Brain microvascular endothelial cell (primary cell): ENCODE results near the gene MYOZ3.
A peak's percentile ranks its signal among the peaks of the same experiment; 100 is the strongest.

Source experiments
- DNase-seq: peaks from one replicate; pipeline ENCODE4 v3.0.0-alpha.2; 2020
- H3K27ac ChIP-seq: fragments of 250-450 bp; sonication (Bioruptor Pico); 2 replicates; pipeline ENCODE4 v1.5.1; 2020; ENCODE audit warnings: mild to moderate bottlenecking, moderate library complexity
- H3K27me3 ChIP-seq: fragments of 250-450 bp; sonication (Bioruptor Pico); replicated peaks from 2 replicates; pipeline ENCODE4 v1.5.1; 2020; ENCODE audit warnings: mild to moderate bottlenecking
- H3K36me3 ChIP-seq: fragments of 250-450 bp; sonication (Bioruptor Pico); replicated peaks from 2 replicates; pipeline ENCODE4 v1.5.1; 2020; ENCODE audit warnings: mild to moderate bottlenecking
- H3K4me3 ChIP-seq: 2 replicates; pipeline ENCODE4 v1.5.1; 2011; ENCODE audit warnings: low read depth, mild to moderate bottlenecking, control low read depth, low read length, moderate library complexity
- in situ Hi-C: cut with HindIII; loops from 2 replicates; pipeline ENCODE4 v1.10.0; 2017; ENCODE audit warnings: low sequenced_read_pairs, low pct_ligation_motif_present
- TF ChIP-seq, protein P1 (sequence below): IDR thresholded peaks from 2 replicates; pipeline ENCODE4 v1.5.1; 2011; ENCODE audit warnings: low read depth, mild to moderate bottlenecking, moderate library complexity, low read length, control low read depth, inconsistent platforms; ENCODE audit errors: missing control alignments

MYOZ3 gene, protein sequence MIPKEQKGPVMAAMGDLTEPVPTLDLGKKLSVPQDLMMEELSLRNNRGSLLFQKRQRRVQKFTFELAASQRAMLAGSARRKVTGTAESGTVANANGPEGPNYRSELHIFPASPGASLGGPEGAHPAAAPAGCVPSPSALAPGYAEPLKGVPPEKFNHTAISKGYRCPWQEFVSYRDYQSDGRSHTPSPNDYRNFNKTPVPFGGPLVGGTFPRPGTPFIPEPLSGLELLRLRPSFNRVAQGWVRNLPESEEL

DNA sequence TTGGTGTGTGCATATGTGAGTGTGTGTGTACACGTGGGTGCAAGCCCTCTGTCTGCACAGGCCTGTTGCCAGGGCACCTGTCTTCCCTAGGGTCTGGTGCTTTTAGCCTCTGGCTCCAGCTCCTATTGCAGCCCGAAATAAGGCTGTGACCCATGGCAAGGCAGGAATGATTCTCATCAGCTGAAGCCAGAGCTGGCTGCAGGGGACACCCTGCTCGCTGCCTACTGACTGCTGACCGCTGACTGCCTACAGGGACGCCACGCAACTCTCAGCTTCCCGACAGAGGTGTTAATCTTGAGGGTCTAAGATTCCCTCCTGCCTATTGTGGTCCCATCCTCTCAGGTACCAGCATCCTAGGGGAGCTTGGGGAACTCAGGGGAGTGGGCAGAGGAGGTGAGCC is at the start of gene MYOZ3:
Gene MYOZ3, plus strand, starts transcription at position 166 of the 400 bp plus-strand sequence. CDS start 1,691 bp downstream, outside the sequence.
- no peak for DNase-seq
- Histone ChIP-seq H3K27ac (no peak within 1 kb of the TSS), H3K27me3 (peaks cover 6% of the 10 kb centered on the region), H3K36me3 (no peaks in the 10 kb centered on the region), H3K4me3 (no peak within 1 kb of the TSS)
- in situ Hi-C loops: loop anchor here (25.0 kb wide), 1 partner anchor 99 kb away; no protein-coding TSS in a partner anchor
- TF ChIP-seq, protein P1, sequence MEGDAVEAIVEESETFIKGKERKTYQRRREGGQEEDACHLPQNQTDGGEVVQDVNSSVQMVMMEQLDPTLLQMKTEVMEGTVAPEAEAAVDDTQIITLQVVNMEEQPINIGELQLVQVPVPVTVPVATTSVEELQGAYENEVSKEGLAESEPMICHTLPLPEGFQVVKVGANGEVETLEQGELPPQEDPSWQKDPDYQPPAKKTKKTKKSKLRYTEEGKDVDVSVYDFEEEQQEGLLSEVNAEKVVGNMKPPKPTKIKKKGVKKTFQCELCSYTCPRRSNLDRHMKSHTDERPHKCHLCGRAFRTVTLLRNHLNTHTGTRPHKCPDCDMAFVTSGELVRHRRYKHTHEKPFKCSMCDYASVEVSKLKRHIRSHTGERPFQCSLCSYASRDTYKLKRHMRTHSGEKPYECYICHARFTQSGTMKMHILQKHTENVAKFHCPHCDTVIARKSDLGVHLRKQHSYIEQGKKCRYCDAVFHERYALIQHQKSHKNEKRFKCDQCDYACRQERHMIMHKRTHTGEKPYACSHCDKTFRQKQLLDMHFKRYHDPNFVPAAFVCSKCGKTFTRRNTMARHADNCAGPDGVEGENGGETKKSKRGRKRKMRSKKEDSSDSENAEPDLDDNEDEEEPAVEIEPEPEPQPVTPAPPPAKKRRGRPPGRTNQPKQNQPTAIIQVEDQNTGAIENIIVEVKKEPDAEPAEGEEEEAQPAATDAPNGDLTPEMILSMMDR: no peak

DNA sequence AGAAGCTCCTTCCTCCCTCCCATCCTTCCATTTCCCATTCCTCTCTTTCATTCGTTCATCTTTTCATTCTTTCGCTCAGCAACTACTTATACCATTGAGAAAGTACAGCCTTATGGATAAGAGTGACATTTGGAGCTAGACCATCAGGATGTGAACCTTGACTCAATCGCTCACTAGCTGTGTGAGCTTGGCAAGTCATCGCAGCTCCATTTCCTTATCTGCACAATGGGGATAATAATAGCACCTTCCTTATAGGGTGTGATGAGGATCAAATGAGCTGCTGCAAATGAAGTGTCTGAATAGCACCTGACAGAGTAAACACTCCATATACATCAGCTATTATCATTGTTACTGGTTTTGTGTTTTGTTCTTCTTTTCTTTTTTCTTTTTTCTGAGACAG is 48.6 kb upstream of the MYOZ3 start:
- in situ Hi-C loops: no loop called here
- no peaks in the 10 kb centered on the region for H3K27me3 ChIP-seq
- no peak overlapping the region for H3K27ac ChIP-seq
- TF ChIP-seq, protein P1: no peak
- H3K4me3 ChIP-seq: no peak overlapping the region
- H3K36me3 ChIP-seq: no peaks in the 10 kb centered on the region
- DNase-seq: no peak

DNA sequence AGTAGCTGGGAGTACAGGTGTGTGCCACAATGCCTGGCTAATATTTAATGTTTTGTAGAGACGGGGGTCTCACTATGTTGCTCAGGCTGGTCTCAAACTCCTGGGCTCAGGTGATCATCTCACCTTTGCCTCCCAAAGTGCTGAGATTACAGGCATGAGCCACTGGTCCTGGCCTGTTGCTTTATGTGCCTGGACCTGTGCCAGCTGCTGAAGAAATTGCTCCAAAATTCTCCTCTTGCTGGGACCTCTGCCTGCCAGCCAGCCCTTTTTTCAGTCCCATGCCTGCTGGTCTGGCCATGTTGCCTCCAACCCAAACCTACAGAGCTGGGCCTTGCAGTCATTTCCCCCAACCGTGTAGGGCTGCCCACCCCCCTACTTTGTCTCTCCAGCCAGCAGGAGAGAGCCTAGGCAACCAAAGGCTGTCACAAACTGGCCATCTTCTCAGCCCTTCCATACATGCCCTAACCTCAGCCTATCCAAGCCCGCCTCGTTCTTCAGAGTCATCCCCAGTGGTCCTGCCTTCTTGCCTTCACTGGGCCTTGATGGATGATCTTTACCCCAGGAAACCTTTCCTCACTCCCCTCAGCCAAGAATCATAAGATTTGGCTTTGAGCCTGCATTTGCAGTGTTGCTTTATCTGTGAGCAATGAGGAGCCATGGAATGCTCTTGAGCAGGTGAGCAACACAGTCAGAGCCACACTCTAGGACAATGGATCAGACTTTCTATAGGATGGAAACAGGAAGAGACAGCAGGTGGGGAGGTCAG is 48.0 kb upstream of the MYOZ3 start:
- in situ Hi-C loops: no loop called here
- Histone ChIP-seq H3K4me3 (no peak overlapping the region), H3K27ac (no peak overlapping the region), H3K27me3 (no peaks in the 10 kb centered on the region), H3K36me3 (no peaks in the 10 kb centered on the region)
- no peak for DNase-seq
- TF ChIP-seq, protein P1: no peak

DNA sequence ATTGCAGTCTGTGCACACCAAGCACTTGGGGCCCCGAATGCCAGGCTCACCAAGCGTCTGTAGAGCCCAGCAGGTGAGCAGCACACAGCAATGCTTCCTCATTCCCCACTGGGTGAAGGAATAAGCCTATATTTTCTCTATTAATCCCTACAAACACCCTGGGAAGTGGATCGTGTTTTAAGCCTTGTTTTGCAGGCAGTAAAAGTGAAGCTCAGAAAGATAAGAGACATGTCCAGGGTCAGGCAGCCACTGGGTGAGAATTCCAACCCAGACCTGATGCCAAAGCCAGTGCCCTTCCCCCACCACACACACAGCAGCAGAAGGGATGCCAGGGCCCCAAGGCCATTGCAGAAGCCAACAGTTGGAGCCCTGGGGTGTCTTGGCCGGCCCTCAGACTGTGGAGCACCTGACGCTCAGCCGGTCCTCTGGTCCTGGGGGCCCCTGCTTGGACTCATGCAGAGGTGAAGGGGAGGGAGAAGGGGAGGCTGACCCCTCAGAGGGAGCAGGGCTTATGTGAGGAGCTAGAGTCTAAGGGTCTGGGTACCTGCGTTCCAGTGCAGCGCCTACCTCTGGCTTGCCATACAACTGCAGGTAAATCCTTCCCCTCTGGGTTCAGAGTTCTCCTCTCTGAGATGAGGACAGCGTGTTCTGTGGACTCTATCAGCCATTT is 46.9 kb upstream of the MYOZ3 start:
- Histone ChIP-seq H3K4me3 (no peak overlapping the region), H3K36me3 (no peaks in the 10 kb centered on the region), H3K27ac (no peak overlapping the region), H3K27me3 (no peaks in the 10 kb centered on the region)
- TF ChIP-seq, protein P1: peak; percentile 37
- in situ Hi-C loops: no loop called here
- DNase-seq: no peak

DNA sequence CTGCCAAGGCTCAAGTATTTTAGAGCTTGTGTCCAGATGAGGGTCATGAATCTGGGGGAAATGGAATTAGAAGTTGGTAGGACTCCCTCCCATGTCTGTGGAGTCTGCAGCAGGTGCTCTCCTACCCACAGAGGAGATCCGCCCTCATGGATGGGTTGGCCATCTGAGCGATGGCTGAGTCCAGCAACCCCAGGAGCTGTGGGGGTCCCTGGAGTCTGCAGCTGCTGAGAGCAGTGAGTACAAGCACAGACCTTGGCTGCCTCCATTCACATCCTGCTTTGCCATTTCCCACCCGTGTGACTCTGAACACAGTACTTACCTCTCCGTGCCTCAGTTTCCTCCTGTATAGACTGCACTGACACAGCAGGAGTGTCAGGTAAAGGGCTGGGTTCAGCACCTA is 46.4 kb upstream of the MYOZ3 start:
- H3K27me3 ChIP-seq: no peaks in the 10 kb centered on the region
- H3K4me3 ChIP-seq: no peak overlapping the region
- no peak overlapping the region for H3K27ac ChIP-seq
- in situ Hi-C loops: no loop called here
- no peaks in the 10 kb centered on the region for H3K36me3 ChIP-seq
- no peak for DNase-seq
- TF ChIP-seq, protein P1: no peak
